HL-60 (cell line): ENCODE data around the gene CAMSAP1.

ENCODE experiments used
- GABPA ChIP-seq: IDR thresholded peaks from 2 replicates; pipeline ENCODE4 v1.6.1; 2012; ENCODE audit warnings: low read depth
- POLR2AphosphoS5 ChIP-seq: IDR thresholded peaks from 2 replicates; pipeline ENCODE4 v1.6.1; 2012; ENCODE audit warnings: low read depth
- TF ChIP-seq, protein P1 (sequence below): IDR thresholded peaks from one replicate; pipeline ENCODE4 v1.5.1; 2011; ENCODE audit warnings: low read length, control low read depth, inconsistent platforms; ENCODE audit not compliant: insufficient read depth
- TF ChIP-seq, protein P2 (sequence below): IDR thresholded peaks from 2 replicates; pipeline ENCODE4 v1.6.1; 2012; ENCODE audit warnings: low read depth; ENCODE audit not compliant: insufficient replicate concordance

DNA sequence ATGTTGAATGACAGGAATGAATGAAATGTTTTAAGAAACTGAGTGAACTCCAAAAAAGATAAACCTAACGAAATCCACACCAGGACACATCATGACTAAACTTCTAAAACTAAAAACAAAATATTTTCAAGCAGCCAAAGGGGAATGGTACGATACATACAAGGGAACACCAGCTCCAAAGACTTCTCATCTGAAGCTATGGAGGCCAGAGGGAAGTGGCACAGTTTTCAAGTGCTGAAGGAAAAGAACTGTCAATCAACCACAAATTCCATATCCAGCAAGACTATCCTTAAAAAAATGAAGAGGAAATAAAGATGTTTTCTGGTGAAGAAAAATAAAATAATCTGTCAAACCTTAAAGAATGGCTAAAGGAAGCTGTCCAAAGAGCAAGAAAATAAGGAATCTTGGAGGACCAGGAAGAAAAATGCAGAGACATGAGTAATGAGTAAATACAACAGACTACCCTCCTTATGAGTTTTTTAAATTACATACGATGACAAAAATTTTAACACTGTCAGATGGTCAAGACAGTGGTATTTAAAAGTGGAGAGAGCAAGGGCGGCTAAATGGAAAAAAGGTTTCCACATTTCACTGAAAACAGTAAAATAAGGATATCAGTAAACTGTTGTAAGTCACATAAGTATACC lies 12.0 kb downstream of the CAMSAP1 start:
- TF ChIP-seq, protein P1, sequence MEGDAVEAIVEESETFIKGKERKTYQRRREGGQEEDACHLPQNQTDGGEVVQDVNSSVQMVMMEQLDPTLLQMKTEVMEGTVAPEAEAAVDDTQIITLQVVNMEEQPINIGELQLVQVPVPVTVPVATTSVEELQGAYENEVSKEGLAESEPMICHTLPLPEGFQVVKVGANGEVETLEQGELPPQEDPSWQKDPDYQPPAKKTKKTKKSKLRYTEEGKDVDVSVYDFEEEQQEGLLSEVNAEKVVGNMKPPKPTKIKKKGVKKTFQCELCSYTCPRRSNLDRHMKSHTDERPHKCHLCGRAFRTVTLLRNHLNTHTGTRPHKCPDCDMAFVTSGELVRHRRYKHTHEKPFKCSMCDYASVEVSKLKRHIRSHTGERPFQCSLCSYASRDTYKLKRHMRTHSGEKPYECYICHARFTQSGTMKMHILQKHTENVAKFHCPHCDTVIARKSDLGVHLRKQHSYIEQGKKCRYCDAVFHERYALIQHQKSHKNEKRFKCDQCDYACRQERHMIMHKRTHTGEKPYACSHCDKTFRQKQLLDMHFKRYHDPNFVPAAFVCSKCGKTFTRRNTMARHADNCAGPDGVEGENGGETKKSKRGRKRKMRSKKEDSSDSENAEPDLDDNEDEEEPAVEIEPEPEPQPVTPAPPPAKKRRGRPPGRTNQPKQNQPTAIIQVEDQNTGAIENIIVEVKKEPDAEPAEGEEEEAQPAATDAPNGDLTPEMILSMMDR: no peak
- TF ChIP-seq POLR2AphosphoS5 (no peak), GABPA (no peak)
- TF ChIP-seq, protein P2, sequence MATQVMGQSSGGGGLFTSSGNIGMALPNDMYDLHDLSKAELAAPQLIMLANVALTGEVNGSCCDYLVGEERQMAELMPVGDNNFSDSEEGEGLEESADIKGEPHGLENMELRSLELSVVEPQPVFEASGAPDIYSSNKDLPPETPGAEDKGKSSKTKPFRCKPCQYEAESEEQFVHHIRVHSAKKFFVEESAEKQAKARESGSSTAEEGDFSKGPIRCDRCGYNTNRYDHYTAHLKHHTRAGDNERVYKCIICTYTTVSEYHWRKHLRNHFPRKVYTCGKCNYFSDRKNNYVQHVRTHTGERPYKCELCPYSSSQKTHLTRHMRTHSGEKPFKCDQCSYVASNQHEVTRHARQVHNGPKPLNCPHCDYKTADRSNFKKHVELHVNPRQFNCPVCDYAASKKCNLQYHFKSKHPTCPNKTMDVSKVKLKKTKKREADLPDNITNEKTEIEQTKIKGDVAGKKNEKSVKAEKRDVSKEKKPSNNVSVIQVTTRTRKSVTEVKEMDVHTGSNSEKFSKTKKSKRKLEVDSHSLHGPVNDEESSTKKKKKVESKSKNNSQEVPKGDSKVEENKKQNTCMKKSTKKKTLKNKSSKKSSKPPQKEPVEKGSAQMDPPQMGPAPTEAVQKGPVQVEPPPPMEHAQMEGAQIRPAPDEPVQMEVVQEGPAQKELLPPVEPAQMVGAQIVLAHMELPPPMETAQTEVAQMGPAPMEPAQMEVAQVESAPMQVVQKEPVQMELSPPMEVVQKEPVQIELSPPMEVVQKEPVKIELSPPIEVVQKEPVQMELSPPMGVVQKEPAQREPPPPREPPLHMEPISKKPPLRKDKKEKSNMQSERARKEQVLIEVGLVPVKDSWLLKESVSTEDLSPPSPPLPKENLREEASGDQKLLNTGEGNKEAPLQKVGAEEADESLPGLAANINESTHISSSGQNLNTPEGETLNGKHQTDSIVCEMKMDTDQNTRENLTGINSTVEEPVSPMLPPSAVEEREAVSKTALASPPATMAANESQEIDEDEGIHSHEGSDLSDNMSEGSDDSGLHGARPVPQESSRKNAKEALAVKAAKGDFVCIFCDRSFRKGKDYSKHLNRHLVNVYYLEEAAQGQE: no peak
